ENCODE data around the gene IL20RA.

The IL20RA gene

GRCh38 chr6:137045222-137045789 is 541 bp upstream of the IL20RA start:
- no peak for DNase-seq (ENCODE audit: low read depth in 2 of 3, low spot score in 2 of 3)

GRCh38 chr6:137043710-137044365 is 927 bp downstream of the IL20RA start:
- no peak for DNase-seq (ENCODE audit: low read depth in 2 of 3, low spot score in 2 of 3)

- no peak for DNase-seq (ENCODE audit: low read depth in 2 of 3, low spot score in 2 of 3)
These were observed 4.4 kb downstream of the IL20RA start for GRCh38 chr6:137040393-137040792.

GRCh38 chr6:137039010-137039409 is 5.8 kb downstream of the IL20RA start:
- DNase-seq (ENCODE audit: low read depth in 2 of 3, low spot score in 2 of 3), result no peak

GRCh38 chr6:137036566-137037300 is 8.0 kb downstream of the IL20RA start:
- no peak for DNase-seq (ENCODE audit: low read depth in 2 of 3, low spot score in 2 of 3)

- peak in 2 of 3 experiments; percentile 30 to 37 for DNase-seq (ENCODE audit: low read depth in 2 of 3, low spot score in 2 of 3)
These were observed 10.9 kb downstream of the IL20RA start for GRCh38 chr6:137033828-137034227.

GRCh38 chr6:137031122-137031521 is 13.6 kb downstream of the IL20RA start:
- no peak for DNase-seq (ENCODE audit: low read depth in 2 of 3, low spot score in 2 of 3)

- DNase-seq (ENCODE audit: low read depth in 2 of 3, low spot score in 2 of 3), result no peak
These were observed 15.9 kb downstream of the IL20RA start for GRCh38 chr6:137028912-137029311.

- no peak for DNase-seq (ENCODE audit: low read depth in 2 of 3, low spot score in 2 of 3)
These were observed 18.7 kb downstream of the IL20RA start for GRCh38 chr6:137025786-137026730.

- no peak for DNase-seq (ENCODE audit: low read depth in 2 of 3, low spot score in 2 of 3)
These were observed 20.4 kb downstream of the IL20RA start for GRCh38 chr6:137024237-137024990.

GRCh38 chr6:137020776-137021175 is 24.0 kb downstream of the IL20RA start:
- no peak for DNase-seq (ENCODE audit: low read depth in 2 of 3, low spot score in 2 of 3)

GRCh38 chr6:137019476-137020272 is 25.1 kb downstream of the IL20RA start:
- no peak for DNase-seq (ENCODE audit: low read depth in 2 of 3, low spot score in 2 of 3)

GRCh38 chr6:137017081-137017480 is 27.7 kb downstream of the IL20RA start:
- no peak for DNase-seq (ENCODE audit: low read depth in 2 of 3, low spot score in 2 of 3)

GRCh38 chr6:137016356-137016755 is 28.4 kb downstream of the IL20RA start:
- DNase-seq (ENCODE audit: low read depth in 2 of 3, low spot score in 2 of 3), result no peak

GRCh38 chr6:137015943-137016342 is 28.8 kb downstream of the IL20RA start:
- DNase-seq (ENCODE audit: low read depth in 2 of 3, low spot score in 2 of 3), result no peak

GRCh38 chr6:137013738-137014602 is 30.8 kb downstream of the IL20RA start:
- no peak for DNase-seq (ENCODE audit: low read depth in 2 of 3, low spot score in 2 of 3)

- no peak for DNase-seq (ENCODE audit: low read depth in 2 of 3, low spot score in 2 of 3)
These were observed 31.7 kb downstream of the IL20RA start for GRCh38 chr6:137013031-137013430.

GRCh38 chr6:137011406-137011805 is 33.4 kb downstream of the IL20RA start:
- DNase-seq (ENCODE audit: low read depth in 2 of 3, low spot score in 2 of 3), result no peak
